ENCODE data around the gene MEIOB.

Gene MEIOB

GRCh38 chr16:1912215-1912543 is 40.2 kb upstream of the MEIOB start:
- FAIRE-seq (no peak), DNase-seq (ENCODE audit: insufficient read length, low spot score) (no peak)
- no peak for TF ChIP-seq CTCF (IDR thresholded peaks at IDR 0.05; ENCODE audit: insufficient read depth, missing control alignments)

GRCh38 chr16:1911467-1912214 is 39.7 kb upstream of the MEIOB start:
- no peak for TF ChIP-seq CTCF (IDR thresholded peaks at IDR 0.05; ENCODE audit: insufficient read depth, missing control alignments)
- no peak for DNase-seq (ENCODE audit: insufficient read length, low spot score)
- no peak for FAIRE-seq

GRCh38 chr16:1909561-1910231 is 37.7 kb upstream of the MEIOB start:
- no peak for TF ChIP-seq CTCF (IDR thresholded peaks at IDR 0.05; ENCODE audit: insufficient read depth, missing control alignments)
- peak; percentile 99 for DNase-seq (ENCODE audit: insufficient read length, low spot score)
- peak; percentile 29 for FAIRE-seq

GRCh38 chr16:1908983-1909382 is 37.0 kb upstream of the MEIOB start:
- FAIRE-seq = no peak

GRCh38 chr16:1908184-1908583 is 36.2 kb upstream of the MEIOB start:
- TF ChIP-seq CTCF (IDR thresholded peaks at IDR 0.05; ENCODE audit: insufficient read depth, missing control alignments) = no peak
- DNase-seq (ENCODE audit: insufficient read length, low spot score) = no peak

More at GRCh38 chr16:1908983-1909382, 37.0 kb upstream of the MEIOB start:
- TF ChIP-seq CTCF (IDR thresholded peaks at IDR 0.05; ENCODE audit: insufficient read depth, missing control alignments) = no peak
- no peak for DNase-seq (ENCODE audit: insufficient read length, low spot score)

GRCh38 chr16:1907226-1907860 is 35.4 kb upstream of the MEIOB start:
- no peak for FAIRE-seq
- TF ChIP-seq CTCF (IDR thresholded peaks at IDR 0.05; ENCODE audit: insufficient read depth, missing control alignments) = no peak
- no peak for DNase-seq (ENCODE audit: insufficient read length, low spot score)

More at GRCh38 chr16:1908184-1908583, 36.2 kb upstream of the MEIOB start:
- no peak for FAIRE-seq

GRCh38 chr16:1906846-1907165 is 34.8 kb upstream of the MEIOB start:
- FAIRE-seq (no peak), DNase-seq (ENCODE audit: insufficient read length, low spot score) (no peak)
- TF ChIP-seq CTCF (IDR thresholded peaks at IDR 0.05; ENCODE audit: insufficient read depth, missing control alignments) = no peak
